Stimulated activated CD4-positive, alpha-beta T cell treated with anti-CD3 and anti-CD28 coated beads, TNF-alpha, amount 100 ng/mL, for 24 hours (primary cell): Measurements from ENCODE around the gene SVEP1.
"Not testable (repeated sequence)": the region's sequence is repeated elsewhere in the genome, so short reads cannot be mapped to it uniquely, and the experiment has no call there.

ENCODE experiments used
- DNase-seq, 3 experiments: peaks; one replicate each; pipeline ENCODE4 v3.0.0-alpha.2; 2020; ENCODE audit warnings: low read depth in 3 of 3

Gene SVEP1

DNA sequence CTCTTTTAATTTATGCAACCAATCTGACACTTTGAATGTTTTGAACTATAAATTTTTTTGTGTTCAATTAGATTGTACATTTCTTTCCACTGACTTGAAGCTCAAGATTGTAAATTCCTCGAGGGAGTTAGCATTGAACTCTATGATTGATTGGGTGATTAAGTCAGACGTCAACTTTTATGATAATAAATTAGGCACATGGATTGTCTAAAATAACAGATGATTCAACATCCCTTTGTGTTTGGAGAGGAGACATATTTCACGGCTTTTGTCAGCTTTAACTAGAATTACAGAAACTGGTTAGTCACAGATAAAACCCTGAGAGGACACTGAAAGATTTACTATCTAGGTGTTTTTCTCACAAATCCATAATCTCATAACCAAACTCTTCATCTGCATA, 209.2 kb downstream of the SVEP1 start:
- no peak for DNase-seq

DNA sequence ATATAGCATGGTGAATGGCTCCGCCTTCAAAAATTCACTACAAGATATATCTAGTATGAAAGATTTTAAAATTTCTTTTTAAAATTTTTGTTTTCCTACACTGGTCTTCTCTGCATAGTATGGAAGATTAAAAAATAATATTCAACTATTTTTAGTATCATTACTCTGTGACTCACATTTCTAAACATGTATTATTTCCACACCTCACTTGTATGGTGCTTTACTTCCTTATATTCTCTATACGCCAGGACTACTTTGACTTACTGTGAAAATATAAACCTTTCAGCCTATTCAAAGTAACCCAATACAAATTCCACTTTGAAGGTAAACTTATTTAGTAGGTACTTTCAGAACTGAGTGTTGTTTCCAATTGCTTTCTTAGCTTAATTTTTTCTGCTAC, 215.1 kb downstream of the SVEP1 start:
- no peak for DNase-seq

DNA sequence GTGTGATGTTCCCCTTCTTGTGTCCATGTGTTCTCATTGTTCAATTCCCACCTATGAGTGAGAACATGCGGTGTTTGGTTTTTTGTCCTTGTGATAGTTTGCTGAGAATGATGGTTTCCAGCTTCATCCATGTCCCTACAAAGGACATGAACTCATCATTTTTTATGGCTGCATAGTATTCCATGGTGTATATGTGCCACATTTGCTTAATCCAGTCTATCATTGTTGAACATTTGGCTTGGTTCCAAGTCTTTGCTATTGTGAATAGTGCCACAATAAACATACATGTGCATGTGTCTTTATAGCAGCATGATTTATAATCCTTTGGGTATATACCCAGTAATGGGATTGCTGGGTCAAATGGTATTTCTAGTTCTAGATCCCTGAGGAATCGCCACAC, 220.5 kb downstream of the SVEP1 start:
- DNase-seq, result not testable (repeated sequence)

DNA sequence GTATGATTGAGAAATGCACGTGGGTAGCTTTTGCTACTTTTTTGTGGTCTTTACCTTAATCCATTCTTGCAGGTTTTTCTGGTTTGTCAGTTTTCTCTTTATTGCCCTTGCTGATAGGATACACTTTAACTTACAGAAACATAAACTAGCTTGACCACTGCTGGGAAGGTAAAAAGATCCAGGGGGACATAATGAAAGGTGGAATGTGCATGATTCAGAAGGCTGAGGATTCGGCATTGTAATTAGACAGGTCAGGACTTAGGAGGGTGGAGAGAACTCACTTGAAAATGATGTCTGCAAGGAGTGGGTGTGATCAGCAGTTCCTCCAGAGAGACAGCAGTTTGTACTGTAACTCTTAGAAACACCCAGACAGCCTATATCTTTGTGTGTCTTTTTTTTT, 222.0 kb downstream of the SVEP1 start:
- no peak for DNase-seq

DNA sequence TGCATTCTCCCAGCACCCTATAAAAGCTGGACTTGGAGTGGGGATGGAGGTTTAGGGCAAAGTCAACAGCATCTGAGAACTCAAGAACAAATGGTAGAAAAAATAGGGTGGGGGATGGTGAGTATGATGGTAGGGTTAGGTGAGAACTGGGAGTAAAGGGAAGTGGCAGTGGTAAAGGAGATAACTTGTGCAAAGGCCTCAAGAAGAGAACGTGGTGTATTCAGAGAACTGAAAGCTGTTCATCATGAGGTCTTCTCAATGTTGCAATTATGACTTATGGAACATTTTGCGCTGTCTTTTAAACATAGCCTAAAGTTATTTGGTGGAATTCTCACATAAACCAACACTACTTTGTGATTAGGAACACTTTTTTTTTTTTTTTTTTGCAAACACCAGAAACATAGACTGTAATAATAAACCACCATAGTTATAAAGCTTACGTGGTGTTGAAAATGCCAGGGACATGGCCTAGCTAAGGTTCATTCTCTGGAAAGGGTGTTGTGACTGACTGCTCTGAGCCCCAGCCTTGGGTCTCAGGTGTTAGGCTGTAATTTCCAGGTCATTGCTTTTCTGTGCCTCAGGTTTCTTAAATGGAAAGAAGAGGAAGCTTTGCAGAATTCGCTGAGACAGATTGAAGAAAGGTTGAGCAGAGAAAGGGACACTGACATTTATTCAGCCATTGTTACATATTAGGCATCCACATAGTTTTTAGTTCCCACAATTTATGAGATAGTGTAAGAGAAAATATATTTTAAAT, 222.7 kb downstream of the SVEP1 start:
- DNase-seq, result no peak

DNA sequence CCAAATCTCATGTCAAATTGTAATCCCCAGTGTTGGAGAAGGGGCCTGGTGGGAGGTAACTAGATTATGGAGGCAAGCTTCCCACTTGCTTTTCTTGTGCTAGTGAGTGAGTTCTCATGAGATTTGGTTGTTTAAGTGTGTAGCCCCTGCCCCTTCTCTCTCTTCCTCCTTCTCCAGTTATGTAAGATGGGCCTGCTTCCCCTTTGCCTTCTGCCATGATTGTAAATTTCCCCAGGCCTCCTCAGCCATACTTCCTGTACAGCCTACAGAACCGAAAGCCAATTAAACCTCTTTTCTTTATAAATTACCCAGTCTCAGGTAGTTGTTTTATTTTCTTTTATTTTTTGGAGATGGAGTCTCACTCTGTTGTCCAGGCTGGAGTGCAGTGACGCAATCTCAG, 223.6 kb downstream of the SVEP1 start:
- DNase-seq, result no peak

DNA sequence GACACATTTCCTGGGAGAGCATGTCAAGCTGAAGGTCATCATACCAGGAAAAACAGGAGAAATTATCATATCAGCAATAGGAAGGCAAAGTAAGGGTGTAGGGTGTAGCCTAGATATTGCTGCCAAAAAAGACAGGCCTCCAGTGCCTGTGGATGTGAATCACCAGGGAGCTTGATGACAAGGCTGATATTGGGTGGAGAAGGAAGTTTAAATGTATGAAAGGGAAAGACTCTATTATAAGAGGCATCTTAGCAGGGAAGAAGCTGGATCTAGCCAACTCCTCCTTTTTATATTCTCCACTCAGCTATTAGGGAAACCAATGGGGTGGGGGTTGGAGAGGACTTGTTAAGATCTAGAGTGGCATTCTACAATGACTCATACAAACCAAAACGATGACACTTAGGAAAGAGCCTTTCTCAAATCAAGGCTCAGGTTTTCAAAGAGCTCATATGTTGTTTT, 228.5 kb downstream of the SVEP1 start:
- no peak for DNase-seq

GRCh38 chr9:110346325-110346724, 233.2 kb downstream of the SVEP1 start:
- DNase-seq, result no peak

GRCh38 chr9:110344821-110345220, 234.7 kb downstream of the SVEP1 start:
- no peak for DNase-seq

- no peak for DNase-seq
These were observed 236.0 kb downstream of the SVEP1 start for GRCh38 chr9:110343551-110343950.

DNA sequence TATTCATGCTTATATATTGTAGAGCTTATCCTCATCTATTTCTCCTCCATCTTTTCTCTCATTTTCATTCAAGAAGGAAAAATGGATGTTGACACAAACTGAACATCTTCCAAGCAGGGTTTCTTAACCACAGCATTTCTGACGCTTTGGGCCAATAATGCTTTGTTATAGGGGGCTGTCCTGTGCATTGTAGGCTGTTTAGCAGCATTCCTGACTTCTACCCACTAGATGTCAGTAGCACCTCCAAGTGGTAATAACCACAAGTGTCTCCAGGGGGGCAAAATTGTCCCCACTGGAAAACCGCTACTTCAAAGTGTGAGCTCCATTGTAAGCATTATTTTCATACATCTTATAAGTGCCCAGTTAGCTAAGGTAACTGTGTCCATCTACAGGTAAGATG, 239.2 kb downstream of the SVEP1 start:
- no peak for DNase-seq

- no peak for DNase-seq
These were observed 241.4 kb downstream of the SVEP1 start for GRCh38 chr9:110338143-110338542.

GRCh38 chr9:110337727-110338126, 241.8 kb downstream of the SVEP1 start, which contains the start of gene TXNDC8:
TSS of gene TXNDC8 (minus strand) at chr9:110337863.
- no peak for DNase-seq

DNA sequence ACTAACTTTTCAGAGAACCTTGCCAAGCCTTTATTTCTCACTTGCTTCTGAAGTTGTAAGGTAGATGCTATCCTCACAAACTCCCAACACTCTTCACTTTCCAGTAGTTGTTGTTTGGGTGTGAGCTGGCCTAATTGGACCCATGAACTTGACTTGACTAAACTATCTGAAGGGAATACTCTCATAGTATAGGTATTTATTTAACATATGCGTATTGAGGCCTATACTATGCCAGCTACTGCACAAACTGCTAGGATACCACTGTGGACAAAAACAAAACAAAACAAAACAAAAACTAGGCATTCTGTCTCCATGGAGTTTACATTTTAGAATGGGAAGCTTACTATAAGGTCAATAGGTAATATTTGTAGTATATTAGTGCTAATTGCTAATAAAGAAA, 243.2 kb downstream of the SVEP1 start:
- no peak for DNase-seq

GRCh38 chr9:110334871-110335270, 244.7 kb downstream of the SVEP1 start:
- DNase-seq, result no peak

DNA sequence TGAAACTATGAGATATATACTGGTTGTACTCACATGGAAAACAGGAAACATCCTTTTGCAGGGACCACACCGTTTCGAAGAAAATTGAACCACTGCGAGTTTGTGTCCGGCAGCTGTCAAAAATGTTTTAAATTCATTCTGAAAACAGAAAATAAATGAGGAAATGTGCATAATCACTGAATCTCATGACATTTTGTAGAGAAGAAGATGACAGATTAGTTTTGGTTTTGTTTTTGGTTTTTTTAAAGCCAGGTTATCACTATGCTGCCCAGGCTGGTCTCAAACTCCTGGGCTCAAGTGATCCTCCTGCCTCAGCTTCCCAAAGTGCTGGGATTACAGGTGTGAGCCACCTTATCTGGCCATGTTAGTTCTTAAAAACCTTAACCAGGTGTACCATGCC, 245.4 kb downstream of the SVEP1 start:
- DNase-seq, result no peak

DNA sequence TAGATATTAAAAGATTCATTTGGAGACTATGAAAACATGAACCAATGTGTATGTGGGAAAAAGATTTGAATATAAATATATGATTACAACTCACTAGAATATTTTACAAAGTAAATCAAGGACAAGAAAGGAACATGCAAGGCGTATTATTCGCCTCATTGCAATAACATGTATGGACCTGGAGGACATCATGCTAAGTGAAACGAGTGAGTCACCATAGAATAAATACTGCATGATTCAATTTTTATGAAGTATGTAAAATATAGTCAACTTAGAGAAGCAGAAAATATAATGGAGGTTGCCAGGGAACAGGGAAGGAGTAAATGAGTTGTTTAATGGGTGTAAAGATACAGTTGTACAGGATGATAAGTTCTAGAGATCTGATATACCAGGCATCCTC, 246.8 kb downstream of the SVEP1 start:
- DNase-seq, result no peak

DNA sequence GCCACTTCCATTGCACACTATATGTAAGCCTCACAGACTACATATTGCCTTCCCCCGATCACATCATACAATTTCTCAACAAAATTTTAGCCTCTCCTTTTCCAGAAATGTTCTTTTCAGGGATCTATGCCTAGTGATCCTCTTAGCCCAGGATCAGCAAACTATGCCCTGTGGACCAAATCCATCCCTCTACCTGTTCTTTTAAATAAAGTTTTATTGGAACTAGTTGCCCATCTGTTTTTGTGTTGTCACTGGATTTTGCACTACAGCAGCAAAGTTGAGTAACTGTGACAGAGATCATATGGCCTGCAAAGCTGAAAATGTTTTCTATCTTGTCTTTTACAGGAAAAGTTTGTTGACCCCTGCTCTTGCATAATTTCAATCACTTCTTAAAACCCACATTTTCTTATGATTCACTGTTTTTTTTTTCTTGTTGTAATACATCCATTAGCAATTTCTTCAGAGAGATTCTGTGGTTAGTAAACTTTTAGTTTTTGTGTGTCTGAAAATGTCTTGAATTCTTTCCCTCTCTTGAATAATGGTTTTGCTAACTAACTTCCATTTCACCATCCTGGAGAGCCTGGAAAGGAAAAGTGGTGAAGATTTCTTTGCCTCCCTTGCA, 248.9 kb downstream of the SVEP1 start:
- no peak for DNase-seq

DNA sequence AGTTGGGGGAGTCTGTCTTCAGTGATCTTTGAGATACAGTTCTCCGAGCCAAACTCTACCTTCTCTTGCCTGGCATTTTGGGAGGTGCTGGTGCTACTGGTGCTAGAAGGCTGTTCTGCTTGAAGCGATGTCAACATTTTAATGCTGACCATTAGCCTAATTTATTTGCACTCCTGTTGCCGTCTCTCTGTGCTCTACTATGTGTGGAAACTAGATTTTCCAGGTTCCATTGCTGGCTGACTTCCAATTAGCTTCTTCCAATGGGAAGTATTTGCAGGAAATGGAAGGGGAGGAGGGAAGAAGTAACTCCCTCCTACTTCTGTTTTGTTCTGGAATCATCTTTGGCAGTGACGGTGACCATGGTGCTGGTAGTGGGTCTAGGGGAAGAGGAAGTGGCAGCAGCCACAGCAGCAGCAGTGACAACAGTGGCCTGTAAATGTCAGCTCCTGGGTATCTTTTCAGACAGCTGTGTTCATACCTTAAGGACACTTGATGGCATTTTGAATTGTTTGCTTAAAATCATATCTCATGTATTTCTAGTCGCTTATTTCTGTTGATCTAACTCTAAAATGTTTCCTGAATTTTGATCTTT, 249.8 kb downstream of the SVEP1 start:
- DNase-seq, result no peak

- DNase-seq, result no peak
These were observed 250.8 kb downstream of the SVEP1 start for GRCh38 chr9:110328763-110329162.

DNA sequence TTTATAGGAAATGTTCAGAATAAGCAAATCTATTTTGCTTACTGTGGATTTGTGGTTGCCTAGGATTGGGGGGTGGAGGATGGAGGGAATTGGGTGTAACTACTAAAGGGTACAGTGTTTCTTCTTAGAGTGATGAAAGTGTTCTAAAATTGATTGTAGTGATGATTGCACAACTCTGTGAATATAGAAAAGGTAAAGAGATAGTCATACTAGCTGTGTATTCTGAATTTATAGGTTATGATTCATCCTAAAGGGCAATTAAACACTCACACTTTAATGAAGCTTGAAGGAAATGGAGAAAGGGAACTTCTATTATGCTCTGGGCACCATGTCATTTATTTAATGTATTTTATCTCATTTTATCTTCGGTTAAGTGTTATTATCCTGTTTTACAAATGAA, 251.8 kb downstream of the SVEP1 start:
- DNase-seq, result no peak

- DNase-seq, result no peak
These were observed 255.7 kb downstream of the SVEP1 start for GRCh38 chr9:110323818-110324217.
